ENCODE data around the gene CRABP2. TPM values are rescaled to one million over a fixed set of nuclear protein-coding genes. Genes with fewer than 3 reads are reported as not detected.

CRABP2 gene
- total RNA-seq, 1 donor from 2014 or later, result 2.4 TPM

- H3K27ac Mint-ChIP-seq (ENCODE audit: unreplicated experiment), result no peak overlapping the region
- H3K4me1 Mint-ChIP-seq (ENCODE audit: low read depth, unreplicated experiment), result peaks cover 20% of the 10 kb centered on the region
- peaks cover 13% of the 10 kb centered on the region for H3K27me3 Mint-ChIP-seq (ENCODE audit: unreplicated experiment)
- no peak overlapping the region for H3K4me3 Mint-ChIP-seq (ENCODE audit: unreplicated experiment)
- no peaks in the 10 kb centered on the region for H3K36me3 Mint-ChIP-seq (ENCODE audit: unreplicated experiment)
- H3K9me3 Mint-ChIP-seq (ENCODE audit: unreplicated experiment), result no peaks in the 10 kb centered on the region
- DNase-seq, result no peak
- TF ChIP-seq CTCF (IDR thresholded peaks at IDR 0.05; ENCODE audit: partially characterized antibody, unreplicated experiment), result no peak
Observed at GRCh38 chr1:156708218-156708661, 2.9 kb upstream of the CRABP2 start.

- H3K4me1 Mint-ChIP-seq (ENCODE audit: low read depth, unreplicated experiment), result peaks cover 20% of the 10 kb centered on the region
- H3K27ac Mint-ChIP-seq (ENCODE audit: unreplicated experiment), result no peak overlapping the region
Observed at GRCh38 chr1:156707417-156708217, 2.2 kb upstream of the CRABP2 start.

GRCh38 chr1:156706657-156707416, 1.5 kb upstream of the CRABP2 start:
- Mint-ChIP-seq H3K36me3 (ENCODE audit: unreplicated experiment) (no peaks in the 10 kb centered on the region), H3K4me1 (ENCODE audit: low read depth, unreplicated experiment) (peaks cover 20% of the 10 kb centered on the region), H3K4me3 (ENCODE audit: unreplicated experiment) (peak overlapping the region; percentile 79), H3K9me3 (ENCODE audit: unreplicated experiment) (no peaks in the 10 kb centered on the region), H3K27ac (ENCODE audit: unreplicated experiment) (peak overlapping the region; percentile 65), H3K27me3 (ENCODE audit: unreplicated experiment) (peaks cover 15% of the 10 kb centered on the region)
- DNase-seq, result peak; percentile 70
- TF ChIP-seq CTCF (IDR thresholded peaks at IDR 0.05; ENCODE audit: partially characterized antibody, unreplicated experiment), result no peak

More at GRCh38 chr1:156707417-156708217, 2.2 kb upstream of the CRABP2 start:
- DNase-seq, result no peak
- peak overlapping the region; percentile 79 for H3K4me3 Mint-ChIP-seq (ENCODE audit: unreplicated experiment)
- no peak for TF ChIP-seq CTCF (IDR thresholded peaks at IDR 0.05; ENCODE audit: partially characterized antibody, unreplicated experiment)
- no peaks in the 10 kb centered on the region for H3K36me3 Mint-ChIP-seq (ENCODE audit: unreplicated experiment)
- peaks cover 13% of the 10 kb centered on the region for H3K27me3 Mint-ChIP-seq (ENCODE audit: unreplicated experiment)
- H3K9me3 Mint-ChIP-seq (ENCODE audit: unreplicated experiment), result no peaks in the 10 kb centered on the region

GRCh38 chr1:156705918-156706656, 704 bp upstream of the CRABP2 start:
- TF ChIP-seq CTCF (IDR thresholded peaks at IDR 0.05; ENCODE audit: partially characterized antibody, unreplicated experiment), result peak; percentile 87
- DNase-seq, result peak; percentile 81
- Mint-ChIP-seq H3K27me3 (ENCODE audit: unreplicated experiment) (peaks cover 15% of the 10 kb centered on the region), H3K9me3 (ENCODE audit: unreplicated experiment) (no peaks in the 10 kb centered on the region), H3K36me3 (ENCODE audit: unreplicated experiment) (no peaks in the 10 kb centered on the region), H3K4me3 (ENCODE audit: unreplicated experiment) (peak overlapping the region; percentile 79), H3K4me1 (ENCODE audit: low read depth, unreplicated experiment) (peaks cover 20% of the 10 kb centered on the region), H3K27ac (ENCODE audit: unreplicated experiment) (no peak overlapping the region)

All from glutamatergic neuron (in vitro differentiated cells).